NCI-H748 (cell line): Measurements from ENCODE around the gene SERINC1.

Experiments used
- DNase-seq: peaks from one replicate; lab custom pipeline; 2025; ENCODE audit not compliant: unreplicated experiment; lab: John Stamatoyannopoulos, UW

SERINC1 gene

GRCh38 chr6:122394016-122394415 is 77.6 kb downstream of the SERINC1 start:
- no peak for DNase-seq

DNA sequence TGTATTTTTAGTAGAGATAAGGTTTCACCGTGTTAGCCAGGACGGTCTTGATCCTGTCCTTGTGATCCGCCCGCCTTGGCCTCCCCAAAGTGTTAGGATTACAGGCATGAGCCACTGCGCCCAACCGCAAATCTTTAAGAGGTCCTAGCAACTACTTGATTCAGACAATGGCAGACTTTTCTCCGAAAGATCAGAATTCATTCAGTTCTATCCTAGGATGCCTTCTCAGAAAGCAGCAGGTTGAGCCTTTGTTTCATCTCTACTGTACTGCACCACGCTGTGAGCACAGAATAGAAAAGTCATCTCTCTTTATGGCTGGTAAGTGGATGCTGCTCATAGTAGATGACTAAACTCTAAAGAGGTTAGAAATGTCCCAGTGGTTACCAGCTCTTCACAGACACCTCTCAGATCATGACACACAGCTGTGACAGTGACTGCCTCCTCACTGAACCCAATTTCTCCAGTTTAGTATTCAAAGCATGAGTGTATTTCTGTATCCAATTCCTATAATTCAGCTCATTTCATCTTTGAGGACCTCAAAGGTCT is 78.2 kb downstream of the SERINC1 start:
- no peak for DNase-seq
